GM12865 (cell line): ENCODE data around the gene PLAAT5.
"Not testable (repeated sequence)": the region's sequence is repeated elsewhere in the genome, so short reads cannot be mapped to it uniquely, and the experiment has no call there.

Experiments used
- DNase-seq: peaks from one replicate; pipeline ENCODE4 v3.0.0; 2010; ENCODE audit warnings: low read depth
- H3K4me3 ChIP-seq: 2 replicates; pipeline ENCODE4 v1.5.1; 2011; ENCODE audit warnings: mild to moderate bottlenecking, low read depth, low read length, control low read depth
- CTCF ChIP-seq: IDR thresholded peaks from 2 replicates; pipeline ENCODE4 v1.5.1; 2011; ENCODE audit warnings: low read length, control low read depth, low read depth, inconsistent platforms; ENCODE audit not compliant: insufficient read depth; ENCODE audit errors: missing control alignments

PLAAT5 gene

DNA sequence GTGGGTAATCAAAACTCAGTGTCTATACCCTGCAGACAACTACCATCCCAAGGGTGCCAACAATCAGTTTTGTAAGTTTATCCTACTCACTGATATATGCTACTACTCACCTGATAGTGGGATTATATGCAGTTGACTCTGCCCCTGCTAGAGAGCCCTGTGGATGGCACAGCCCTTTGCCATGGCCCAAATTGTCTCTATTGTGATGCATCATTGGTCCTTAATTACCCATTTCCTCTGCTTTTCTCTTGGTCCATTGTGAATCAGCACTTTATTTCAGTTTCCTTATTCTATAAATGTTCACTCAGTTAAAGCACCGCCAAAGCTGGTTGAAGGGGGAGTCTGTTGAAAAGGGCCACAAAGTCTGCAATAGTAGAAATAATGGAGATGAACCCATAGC, 42.3 kb downstream of the PLAAT5 start:
- DNase-seq, result no peak
- no peak for TF ChIP-seq CTCF
- H3K4me3 ChIP-seq, result no peak overlapping the region

- DNase-seq, result no peak
- TF ChIP-seq CTCF, result no peak
- H3K4me3 ChIP-seq, result no peak overlapping the region
Measured at GRCh38 chr11:63445720-63446119, 45.2 kb downstream of the PLAAT5 start.

DNA sequence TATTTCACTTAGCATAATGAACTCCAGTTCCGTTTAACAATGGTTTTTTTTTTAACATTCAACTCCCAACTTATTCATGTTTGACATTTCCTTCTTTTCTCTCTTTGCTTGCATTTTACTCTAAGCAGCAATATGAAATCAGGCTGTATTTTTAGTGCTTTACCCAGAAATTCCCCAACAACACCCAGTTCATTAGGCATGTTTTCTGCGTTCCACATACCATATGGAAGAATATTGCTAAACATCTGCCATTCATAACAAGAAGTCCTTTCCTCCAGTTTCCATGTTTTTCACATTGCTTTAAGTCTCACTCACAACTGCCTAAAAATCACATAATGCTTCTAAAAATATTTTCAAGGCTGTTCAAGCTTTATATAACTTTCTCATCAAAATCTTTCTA, 45.8 kb downstream of the PLAAT5 start:
- no peak for TF ChIP-seq CTCF
- H3K4me3 ChIP-seq, result no peak overlapping the region
- DNase-seq, result no peak

DNA sequence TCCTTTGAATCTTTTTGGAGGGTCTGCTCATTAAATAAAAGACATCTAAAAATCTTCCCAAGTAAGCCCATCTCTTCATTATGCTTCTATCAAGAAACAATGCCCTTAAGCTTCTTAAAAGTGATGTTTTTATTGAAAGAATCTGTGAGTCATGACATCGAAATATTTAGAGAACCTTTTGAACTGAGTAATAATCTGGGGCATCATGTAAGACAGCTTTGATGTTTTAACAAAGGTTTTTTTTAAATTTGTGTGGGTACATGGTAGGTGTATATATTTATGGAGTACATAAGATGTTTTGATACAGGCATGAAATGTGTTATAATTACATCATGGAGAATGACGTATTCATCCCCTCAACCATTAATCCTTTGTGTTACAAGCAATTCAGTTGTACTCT, 46.8 kb downstream of the PLAAT5 start:
- DNase-seq, result no peak
- no peak overlapping the region for H3K4me3 ChIP-seq
- TF ChIP-seq CTCF, result no peak

DNA sequence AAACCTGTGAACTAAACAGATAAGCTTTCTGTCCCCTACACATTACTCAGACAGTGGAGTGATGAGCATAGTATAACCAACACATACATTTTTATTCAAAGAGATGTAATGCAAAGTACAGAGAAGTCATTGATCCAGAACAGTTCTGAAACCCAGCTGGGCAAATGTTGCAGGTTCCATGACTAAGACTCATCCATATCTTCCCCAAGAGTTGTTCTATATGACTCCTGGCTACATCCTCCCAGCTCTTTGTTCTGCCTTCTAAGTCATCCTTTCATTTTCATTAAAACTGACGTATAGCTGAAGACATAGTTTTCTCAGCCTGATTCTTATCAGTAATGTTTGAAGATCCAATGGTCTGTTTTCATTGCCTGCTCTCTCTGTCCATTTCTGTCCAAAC, 47.3 kb downstream of the PLAAT5 start:
- DNase-seq, result no peak
- H3K4me3 ChIP-seq, result no peak overlapping the region
- no peak for TF ChIP-seq CTCF

DNA sequence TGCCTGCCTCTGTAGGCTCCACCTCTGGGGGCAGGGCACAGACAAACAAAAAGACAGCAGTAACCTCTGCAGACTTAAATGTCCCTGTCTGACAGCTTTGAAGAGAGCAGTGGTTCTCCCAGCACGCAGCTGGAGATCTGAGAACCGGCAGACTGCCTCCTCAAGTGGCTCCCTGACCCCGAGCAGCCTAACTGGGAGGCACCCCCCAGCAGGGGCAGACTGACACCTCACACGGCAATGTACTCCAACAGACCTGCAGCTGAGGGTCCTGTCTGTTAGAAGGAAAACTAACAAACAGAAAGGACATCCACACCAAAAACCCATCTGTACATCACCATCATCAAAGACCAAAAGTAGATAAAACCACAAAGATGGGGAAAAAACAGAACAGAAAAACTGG, 55.1 kb downstream of the PLAAT5 start:
- not testable (repeated sequence) for H3K4me3 ChIP-seq, DNase-seq

DNA sequence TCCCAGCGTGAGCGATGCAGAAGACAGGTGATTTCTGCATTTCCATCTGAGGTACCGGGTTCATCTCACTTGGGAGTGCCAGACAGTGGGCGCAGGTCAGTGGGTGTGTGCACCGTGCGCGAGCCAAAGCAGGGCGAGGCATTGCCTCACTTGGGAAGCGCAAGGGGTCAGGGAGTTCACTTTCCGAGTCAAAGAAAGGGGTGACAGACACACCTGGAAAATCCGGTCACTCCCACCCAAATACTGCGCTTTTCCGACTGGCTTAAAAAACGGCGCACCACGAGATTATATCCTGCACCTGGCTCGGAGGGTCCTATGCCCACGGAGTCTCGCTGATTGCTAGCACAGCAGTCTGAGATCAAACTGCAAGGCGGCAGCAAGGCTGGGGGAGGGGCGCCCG, 55.6 kb downstream of the PLAAT5 start:
- not testable (repeated sequence) for H3K4me3 ChIP-seq, DNase-seq

- DNase-seq, H3K4me3 ChIP-seq: not testable (repeated sequence)
Measured at GRCh38 chr11:63430731-63431130, 60.2 kb downstream of the PLAAT5 start.

DNA sequence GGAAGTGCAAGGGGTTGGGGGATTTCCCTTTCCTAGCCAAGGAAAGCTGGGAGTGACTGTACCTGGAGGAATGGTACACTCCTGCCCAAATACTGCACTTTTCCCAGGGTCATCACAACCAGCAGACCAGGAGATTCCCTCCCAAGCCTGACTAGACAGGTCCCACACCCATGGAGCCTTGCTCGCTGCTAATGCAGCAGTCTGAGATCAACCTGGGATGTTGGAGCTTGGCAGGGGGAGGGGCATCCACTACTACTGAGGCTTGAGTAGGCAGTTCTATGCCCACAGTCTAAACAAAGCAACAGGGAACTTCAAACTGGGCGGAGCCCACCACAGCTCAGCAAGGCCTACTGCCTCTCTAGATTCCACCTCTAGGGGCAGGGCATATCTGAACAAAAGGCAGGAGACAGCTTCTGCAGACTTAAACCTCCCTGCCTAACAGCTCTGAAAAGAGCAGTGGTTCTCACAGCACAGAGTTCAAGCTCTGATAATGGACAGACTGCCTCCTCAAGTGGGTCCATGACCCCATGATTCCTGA, 62.9 kb downstream of the PLAAT5 start:
- TF ChIP-seq CTCF, result no peak
- no peak overlapping the region for H3K4me3 ChIP-seq
- DNase-seq, result no peak
